AG04449 (cell line): Measurements from ENCODE around the gene ITPR2.
A peak's percentile ranks its signal among the peaks of the same experiment; 100 is the strongest.

Experiments used
- CTCF ChIA-PET: fragments of 350-600 bp; formaldehyde crosslinking; extraction: SDS; loops from one replicate; lab custom pipeline; 2021; ENCODE audit warnings: antibody characterized with exemption; lab: Yijun Ruan, JAX
- POLR2A ChIA-PET: fragments of 400-600, 350-600 bp; formaldehyde crosslinking; extraction: SDS; loops from one replicate; lab custom pipeline; 2020; ENCODE audit warnings: antibody characterized with exemption, inconsistent platforms; lab: Yijun Ruan, JAX
- DNase-seq: peaks from one replicate; pipeline ENCODE4 v3.0.0-alpha.2; 2010; ENCODE audit warnings: low read depth, low spot score
- H3K4me3 ChIP-seq: 2 replicates; pipeline ENCODE4 v1.5.1; 2011; ENCODE audit warnings: low read depth, mild to moderate bottlenecking, control low read depth, low read length
- TF ChIP-seq, protein P1 (sequence below): IDR thresholded peaks from one replicate; pipeline ENCODE4 v1.5.1; 2011; ENCODE audit warnings: mild to moderate bottlenecking, moderate library complexity, low read length, control low read depth, inconsistent platforms; ENCODE audit not compliant: insufficient read depth; ENCODE audit errors: missing control alignments

ITPR2 gene

DNA sequence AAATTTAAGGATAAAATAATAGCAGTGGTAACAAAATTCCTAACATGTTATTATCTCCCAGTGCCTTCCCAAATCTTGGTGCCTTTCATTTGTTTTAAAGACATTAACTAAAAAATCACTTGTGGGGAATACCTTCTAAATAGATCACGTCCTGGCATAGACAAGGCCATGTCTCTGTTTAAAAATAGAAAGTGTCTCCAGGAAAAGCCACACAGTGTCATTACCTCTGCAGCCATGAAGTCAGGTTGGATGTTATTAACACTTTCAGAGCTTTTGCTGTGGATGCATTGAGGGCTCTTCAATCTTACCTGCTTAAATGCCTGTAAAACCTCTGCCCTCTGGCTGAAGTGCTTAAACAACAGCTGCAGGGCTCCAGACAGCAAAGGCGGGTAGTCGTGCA lies 211.1 kb downstream of the ITPR2 start:
- POLR2A ChIA-PET, result no interaction called here
- no peak for DNase-seq
- TF ChIP-seq, protein P1, sequence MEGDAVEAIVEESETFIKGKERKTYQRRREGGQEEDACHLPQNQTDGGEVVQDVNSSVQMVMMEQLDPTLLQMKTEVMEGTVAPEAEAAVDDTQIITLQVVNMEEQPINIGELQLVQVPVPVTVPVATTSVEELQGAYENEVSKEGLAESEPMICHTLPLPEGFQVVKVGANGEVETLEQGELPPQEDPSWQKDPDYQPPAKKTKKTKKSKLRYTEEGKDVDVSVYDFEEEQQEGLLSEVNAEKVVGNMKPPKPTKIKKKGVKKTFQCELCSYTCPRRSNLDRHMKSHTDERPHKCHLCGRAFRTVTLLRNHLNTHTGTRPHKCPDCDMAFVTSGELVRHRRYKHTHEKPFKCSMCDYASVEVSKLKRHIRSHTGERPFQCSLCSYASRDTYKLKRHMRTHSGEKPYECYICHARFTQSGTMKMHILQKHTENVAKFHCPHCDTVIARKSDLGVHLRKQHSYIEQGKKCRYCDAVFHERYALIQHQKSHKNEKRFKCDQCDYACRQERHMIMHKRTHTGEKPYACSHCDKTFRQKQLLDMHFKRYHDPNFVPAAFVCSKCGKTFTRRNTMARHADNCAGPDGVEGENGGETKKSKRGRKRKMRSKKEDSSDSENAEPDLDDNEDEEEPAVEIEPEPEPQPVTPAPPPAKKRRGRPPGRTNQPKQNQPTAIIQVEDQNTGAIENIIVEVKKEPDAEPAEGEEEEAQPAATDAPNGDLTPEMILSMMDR, result no peak
- CTCF ChIA-PET, result interaction anchor here (2.8 kb wide), 1 partner anchor 8 kb away, joined by 14 read pairs; no protein-coding TSS in a partner anchor
- H3K4me3 ChIP-seq, result no peak overlapping the region

DNA sequence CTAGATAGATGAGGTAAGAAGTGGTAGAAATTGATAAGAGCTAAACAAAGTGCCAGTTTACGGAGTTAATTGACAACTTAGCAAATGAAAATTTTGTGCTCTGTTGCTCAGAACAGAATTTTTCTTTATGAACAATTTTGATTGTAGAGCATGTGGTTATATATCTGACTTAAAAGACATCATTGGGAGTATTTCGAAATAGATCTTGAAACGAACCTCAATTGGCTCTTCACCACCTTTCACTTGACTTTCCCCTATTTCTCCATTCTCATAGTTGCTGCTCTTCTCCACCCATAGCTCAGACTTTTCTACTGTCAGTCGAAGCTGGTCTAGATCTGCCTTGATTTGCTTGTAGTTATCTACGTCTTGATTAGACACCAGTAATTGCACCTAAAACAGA lies 212.1 kb downstream of the ITPR2 start:
- no peak overlapping the region for H3K4me3 ChIP-seq
- TF ChIP-seq, protein P1, result no peak
- DNase-seq, result no peak
- ChIA-PET POLR2A (no interaction called here), CTCF (interaction anchor here (1.4 kb wide), 2 partner anchors 21 to 81 kb away, joined by 4 to 5 read pairs; no protein-coding TSS in a partner anchor)

DNA sequence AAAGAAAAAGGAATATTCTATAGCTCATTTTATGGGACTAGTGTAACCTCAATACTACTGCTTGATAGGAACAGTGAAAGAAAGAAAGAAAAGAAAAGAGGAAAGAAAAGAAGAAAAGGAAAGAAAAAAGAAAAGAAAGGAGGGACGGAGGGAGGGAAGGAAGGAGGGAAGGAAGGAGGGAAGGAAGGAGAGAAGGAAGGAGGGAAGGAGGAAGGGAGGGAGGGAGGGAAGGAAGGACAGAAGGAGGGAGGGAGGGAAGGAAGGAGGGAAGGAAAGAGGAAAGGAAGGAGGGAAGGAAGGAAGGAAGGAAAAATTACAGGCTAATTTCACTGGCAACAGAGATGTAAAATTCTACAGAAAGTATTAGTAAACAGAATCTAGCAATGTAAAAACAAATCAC lies 215.5 kb downstream of the ITPR2 start:
- TF ChIP-seq, protein P1, result no peak
- CTCF ChIA-PET, result interaction anchor here (0.9 to 3.7 kb wide), 5 partner anchors 12 to 520 kb away, joined by 3 to 18 read pairs (median 6); no protein-coding TSS in a partner anchor
- POLR2A ChIA-PET, result no interaction called here
- no peak for DNase-seq
- no peak overlapping the region for H3K4me3 ChIP-seq

DNA sequence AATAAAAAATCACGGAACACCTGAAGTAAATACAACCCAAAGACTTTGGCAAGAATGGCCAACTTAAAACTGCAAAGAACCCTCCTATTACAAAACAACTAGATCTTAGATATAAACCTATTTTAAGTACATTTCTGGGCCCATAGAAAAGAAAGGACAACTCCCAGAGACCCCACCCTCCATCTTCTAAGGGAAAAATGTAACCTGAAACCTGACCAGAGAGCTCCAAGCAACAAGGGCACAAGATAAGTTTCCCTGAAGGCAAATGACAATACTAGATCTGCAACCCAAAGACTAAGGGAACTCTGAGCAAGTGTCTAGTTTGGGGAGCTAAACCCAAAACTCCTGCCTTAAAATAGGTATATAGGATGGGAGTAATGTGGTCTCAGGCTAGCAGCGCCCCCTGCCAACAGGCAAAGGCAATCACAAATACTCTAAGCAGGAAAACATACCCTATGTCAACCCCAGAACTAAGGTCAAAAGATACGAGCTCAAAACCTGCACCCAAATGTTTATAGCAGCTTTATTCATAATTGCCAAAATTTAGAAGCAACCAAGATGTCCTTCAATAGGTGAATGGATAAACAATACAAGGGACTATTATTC lies 218.9 kb downstream of the ITPR2 start:
- ChIA-PET POLR2A (no interaction called here), CTCF (interaction anchor here (0.6 to 6.7 kb wide), 45 partner anchors 8 to 581 kb away, joined by 3 to 90 read pairs (median 4); partner anchors contain the start of gene BHLHE41)
- TF ChIP-seq, protein P1, result peak; percentile 62
- H3K4me3 ChIP-seq, result no peak overlapping the region
- DNase-seq, result no peak

DNA sequence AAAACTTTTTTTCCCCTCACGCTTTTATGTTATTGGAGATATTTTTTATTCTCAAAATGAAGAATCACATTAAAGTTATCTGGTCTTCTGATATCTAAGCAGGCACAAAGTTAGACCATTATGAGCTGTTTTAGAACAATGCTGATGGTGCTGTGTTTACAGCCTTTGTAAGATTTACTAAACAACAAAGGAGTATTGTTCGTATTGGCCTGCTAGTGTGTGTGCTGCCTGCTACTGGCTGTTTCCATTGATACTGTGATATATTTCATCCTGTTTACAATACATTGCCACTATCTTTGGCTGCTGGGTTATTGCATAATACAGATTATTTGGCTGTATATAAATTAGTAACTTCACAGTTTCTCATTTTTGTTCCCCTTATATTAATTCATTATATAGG lies 220.8 kb downstream of the ITPR2 start:
- TF ChIP-seq, protein P1, result no peak
- DNase-seq, result no peak
- ChIA-PET CTCF (interaction anchor here (0.9 to 6.7 kb wide), 5 partner anchors 11 to 491 kb away, joined by 3 to 90 read pairs (median 4); partner anchors contain the start of gene BHLHE41), POLR2A (no interaction called here)
- no peak overlapping the region for H3K4me3 ChIP-seq

DNA sequence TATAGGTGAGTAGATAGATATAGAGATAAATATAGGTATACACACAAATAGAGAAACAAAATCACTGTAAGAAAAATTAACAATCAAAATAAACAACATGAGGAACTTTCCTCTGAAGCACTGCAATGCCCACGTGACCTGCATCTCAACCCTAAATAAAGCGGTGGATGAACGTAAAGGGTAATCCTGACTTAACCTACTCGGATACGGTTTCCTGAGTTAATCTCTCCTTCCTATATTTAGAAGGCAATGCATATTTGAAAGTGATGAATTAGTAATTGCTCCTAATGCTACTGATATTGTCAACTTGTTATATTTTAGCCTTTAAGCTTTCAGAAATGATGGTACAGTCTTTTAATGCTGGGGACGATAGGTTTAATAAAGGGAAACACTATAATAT lies 221.4 kb downstream of the ITPR2 start:
- TF ChIP-seq, protein P1, result no peak
- DNase-seq, result no peak
- POLR2A ChIA-PET, result no interaction called here
- CTCF ChIA-PET, result interaction anchor here (1.4 to 6.7 kb wide), 2 partner anchors 12 to 490 kb away, joined by 4 to 90 read pairs; partner anchors contain the start of gene BHLHE41
- H3K4me3 ChIP-seq, result no peak overlapping the region
